Neural cell (in vitro differentiated cells): ENCODE results near the gene HACD4.

Source experiments
- EP300 ChIP-seq: fragments of 450-650 bp; conservative IDR thresholded peaks from 2 replicates; pipeline ENCODE4 v1.6.1; 2014; ENCODE audit warnings: antibody characterized with exemption, mild to moderate bottlenecking, moderate library complexity; ENCODE audit not compliant: poor library complexity, severe bottlenecking
- EZH2 ChIP-seq: fragments of 200-600, 300-800 bp; shearing (Covaris generic), sonication (generic); IDR thresholded peaks from 2 replicates; pipeline ENCODE4 v1.6.1; 2014; ENCODE audit warnings: antibody characterized with exemption, low read length, borderline replicate concordance, mild to moderate bottlenecking; ENCODE audit not compliant: insufficient read depth, poor library complexity, severe bottlenecking
- SMC3 ChIP-seq: fragments of 450-650 bp; conservative IDR thresholded peaks from 2 replicates; pipeline ENCODE4 v1.6.1; 2014; ENCODE audit warnings: antibody characterized with exemption, mild to moderate bottlenecking, moderate library complexity; ENCODE audit not compliant: poor library complexity

GRCh38 chr9:20985851-20986600, 45.4 kb downstream of the HACD4 start:
- TF ChIP-seq EP300 = no peak
- TF ChIP-seq EZH2 = no peak
- TF ChIP-seq SMC3 = no peak
